ENCODE data around the gene CFAP298. TPM values are rescaled to one million over a fixed set of nuclear protein-coding genes. Genes with fewer than 3 reads are reported as not detected.

Gene CFAP298
- total and polyA plus RNA-seq, 2 of the 13 experiments (the other 11 are each of a cell fraction or from before 2014, with no cell fraction given): 21.2 to 62.2 TPM

DNA sequence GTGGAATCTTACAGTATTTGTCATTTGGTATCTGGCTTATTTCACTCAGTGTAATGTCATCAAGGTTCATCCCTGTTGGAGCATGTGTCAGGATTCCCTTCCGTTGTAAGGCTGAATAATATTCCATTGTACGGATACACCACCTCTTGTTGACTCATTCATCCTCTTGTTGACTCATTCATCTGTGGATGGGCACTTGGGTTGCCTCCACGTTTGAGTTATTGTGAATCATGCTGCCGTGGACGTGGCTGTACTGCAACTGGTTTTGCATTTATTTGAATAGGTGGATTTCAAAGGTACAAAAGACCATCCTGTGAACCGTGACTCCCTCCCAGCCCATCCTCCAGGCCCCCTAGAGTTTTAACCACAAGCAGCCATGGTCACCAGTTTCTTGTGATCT, 15.0 kb downstream of the CFAP298 start (continued):
- TF ChIP-seq ZNF580 (CRISPR knock-in tag; IDR thresholded peaks at IDR 0.05; ENCODE audit: borderline replicate concordance, low read depth) (no peak), NAIF1 (CRISPR knock-in tag; IDR thresholded peaks at IDR 0.05; ENCODE audit: borderline replicate concordance) (no peak), FOXC1 (CRISPR knock-in tag; IDR thresholded peaks at IDR 0.05; ENCODE audit: borderline replicate concordance) (no peak), PCBP2 (optimal IDR thresholded peaks at IDR 0.05; ENCODE audit: low read depth, low read length, poor library complexity, severe bottlenecking) (no peak), BCL6 (CRISPR knock-in tag; IDR thresholded peaks at IDR 0.05) (peak; percentile 45), KLF9 (CRISPR knock-in tag; IDR thresholded peaks at IDR 0.05; ENCODE audit: low read depth) (no peak), ZNF709 (CRISPR knock-in tag; IDR thresholded peaks at IDR 0.05) (no peak), RARA (CRISPR knock-in tag; IDR thresholded peaks at IDR 0.05) (peak; percentile 84), MIER2 (CRISPR knock-in tag; IDR thresholded peaks at IDR 0.05) (peak; percentile 58; the same call in 1 of the 2 replicates), ZNF883 (CRISPR knock-in tag; IDR thresholded peaks at IDR 0.05; ENCODE audit: not compliant biosample characterization) (no peak), HMG20B (CRISPR knock-in tag; conservative IDR thresholded peaks at IDR 0.05) (peak; percentile 57; the same call in 1 of the 2 replicates), ZBTB8A (CRISPR knock-in tag; IDR thresholded peaks at IDR 0.05; ENCODE audit: borderline replicate concordance, low read depth) (no peak), ZNF605 (CRISPR knock-in tag; IDR thresholded peaks at IDR 0.05) (0 out of 2 replicates have a peak, but pooled peaks have one; percentile 19), HBP1 (CRISPR knock-in tag; IDR thresholded peaks at IDR 0.05; ENCODE audit: low read depth) (peak; percentile 83; the same call in 1 of the 2 replicates), JARID2 (CRISPR knock-in tag; IDR thresholded peaks at IDR 0.05; ENCODE audit: insufficient replicate concordance) (no peak), CBFB (CRISPR knock-in tag; IDR thresholded peaks at IDR 0.05) (no peak), SALL2 (CRISPR knock-in tag; IDR thresholded peaks at IDR 0.05) (no peak; the same call in 1 of the 2 replicates), RFX5 (IDR thresholded peaks at IDR 0.05; ENCODE audit: low read depth, low read length) (no peak), HOMEZ (CRISPR knock-in tag; IDR thresholded peaks at IDR 0.05; ENCODE audit: low read depth) (0 out of 2 replicates have a peak, but pooled peaks have one; percentile 31), ZNF501 (CRISPR knock-in tag; IDR thresholded peaks at IDR 0.05) (no peak), MNT (IDR thresholded peaks at IDR 0.05) (peak; percentile 38; the same call in 1 of the 2 replicates), NR2C2 (CRISPR knock-in tag; IDR thresholded peaks at IDR 0.05; ENCODE audit: borderline replicate concordance) (peak; percentile 35; the same call in 1 of the 2 replicates), MED13 (CRISPR knock-in tag; IDR thresholded peaks at IDR 0.05) (no peak)
- TF ChIP-seq, protein P1, sequence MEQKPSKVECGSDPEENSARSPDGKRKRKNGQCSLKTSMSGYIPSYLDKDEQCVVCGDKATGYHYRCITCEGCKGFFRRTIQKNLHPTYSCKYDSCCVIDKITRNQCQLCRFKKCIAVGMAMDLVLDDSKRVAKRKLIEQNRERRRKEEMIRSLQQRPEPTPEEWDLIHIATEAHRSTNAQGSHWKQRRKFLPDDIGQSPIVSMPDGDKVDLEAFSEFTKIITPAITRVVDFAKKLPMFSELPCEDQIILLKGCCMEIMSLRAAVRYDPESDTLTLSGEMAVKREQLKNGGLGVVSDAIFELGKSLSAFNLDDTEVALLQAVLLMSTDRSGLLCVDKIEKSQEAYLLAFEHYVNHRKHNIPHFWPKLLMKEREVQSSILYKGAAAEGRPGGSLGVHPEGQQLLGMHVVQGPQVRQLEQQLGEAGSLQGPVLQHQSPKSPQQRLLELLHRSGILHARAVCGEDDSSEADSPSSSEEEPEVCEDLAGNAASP (CRISPR knock-in tag; IDR thresholded peaks at IDR 0.05; ENCODE audit: borderline replicate concordance): peak; percentile 26; the same call in 1 of the 2 replicates

All from HepG2 (cell line).